ENCODE results near the gene TLE3.
"Not testable (repeated sequence)": the region's sequence is repeated elsewhere in the genome, so short reads cannot be mapped to it uniquely, and the experiment has no call there.

The TLE3 gene

DNA sequence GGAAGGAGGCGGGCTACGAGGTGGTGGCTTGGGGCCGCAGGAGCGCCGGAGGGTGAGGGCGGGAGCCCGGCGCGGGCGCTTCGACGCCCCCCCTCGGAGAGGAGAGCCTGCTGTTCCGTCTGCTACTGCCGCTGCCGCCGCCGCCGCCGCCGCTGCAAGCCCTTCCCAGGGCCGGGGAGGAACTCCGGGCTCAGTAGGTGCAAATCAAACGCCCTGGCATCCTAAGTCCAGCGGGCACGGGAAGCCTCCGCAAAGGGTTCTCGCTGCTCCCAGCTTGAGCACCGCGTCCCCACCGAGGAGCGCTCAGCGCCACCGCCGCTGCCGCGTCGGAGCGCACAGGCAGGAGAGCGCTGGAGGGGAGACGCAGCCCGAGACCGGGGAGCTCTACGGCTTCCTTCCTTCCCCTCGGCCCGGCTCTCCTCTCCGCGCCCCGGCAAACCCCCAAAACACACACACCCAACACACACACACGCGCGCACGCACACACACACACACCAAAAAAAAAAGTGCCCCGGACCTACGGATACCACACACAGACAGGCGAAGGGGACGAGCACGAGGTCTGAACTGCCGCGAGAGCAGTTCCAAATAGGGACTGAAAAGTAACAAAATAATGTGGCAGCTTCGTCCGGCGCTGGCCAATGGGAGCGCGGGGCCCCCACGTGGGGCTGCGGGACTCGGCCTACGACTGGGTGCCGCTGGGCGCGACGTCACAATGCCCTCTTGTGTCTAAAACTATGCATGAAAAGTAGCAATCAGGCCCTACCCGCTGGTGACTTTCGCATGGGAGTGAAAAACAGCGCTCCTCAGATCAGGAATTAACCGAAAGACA, at the start of gene TLE3:
TLE3 (minus strand) TSS at position 597 of the 832 bp plus-strand sequence. CDS start 1,119 bp downstream, outside the sequence.
- DNase-seq (ENCODE audit: low spot score) = peak; percentile 98

DNA sequence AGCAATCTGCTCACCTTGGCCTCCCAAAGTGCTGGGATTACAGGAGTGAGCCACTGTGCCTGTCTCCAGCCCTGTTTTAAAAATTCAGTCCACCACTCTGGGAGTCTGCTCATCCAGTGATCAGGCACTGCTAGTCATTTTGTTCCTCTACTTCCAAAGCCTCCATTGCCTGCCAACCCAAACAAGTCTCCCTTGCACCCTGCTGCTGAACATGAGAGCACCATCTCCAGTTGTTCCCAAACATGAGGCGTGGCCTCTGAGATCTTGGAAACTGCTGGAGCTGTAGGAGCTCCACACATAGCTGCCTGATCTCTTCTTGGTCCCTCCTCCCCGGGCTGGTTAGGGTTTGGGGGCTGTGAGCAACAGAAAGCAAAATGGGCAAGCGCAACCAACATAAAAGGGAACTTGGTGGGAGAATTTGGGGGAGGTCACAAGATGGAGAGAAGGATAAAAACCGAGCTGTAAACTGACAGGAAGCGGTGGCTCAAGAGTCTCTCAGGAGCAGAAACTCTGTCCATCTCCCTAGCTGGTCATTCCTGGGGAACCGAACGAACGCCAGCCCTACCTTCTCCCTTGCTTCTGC, 49.6 kb upstream of the TLE3 start:
- DNase-seq (ENCODE audit: low spot score) = no peak

DNA sequence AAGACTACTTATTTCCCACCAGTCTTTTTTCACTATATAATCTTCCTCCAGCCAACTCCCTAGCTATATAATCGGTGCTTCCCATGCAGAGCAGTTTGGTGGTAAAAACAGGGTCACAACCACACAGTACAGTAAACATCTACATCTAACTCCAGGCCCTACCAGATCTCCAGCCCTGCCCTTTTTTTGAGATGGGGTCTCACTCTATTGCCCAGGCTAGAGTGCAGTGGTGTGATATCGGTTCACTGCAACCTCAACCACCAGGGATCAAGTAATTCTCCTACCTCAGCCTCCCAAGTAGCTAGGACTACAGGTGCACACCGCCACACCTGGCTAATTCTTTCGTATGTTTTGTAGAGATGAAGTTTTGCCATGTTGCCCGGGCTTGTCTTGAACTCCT, 49.1 kb upstream of the TLE3 start:
- no peak for DNase-seq (ENCODE audit: low spot score)

DNA sequence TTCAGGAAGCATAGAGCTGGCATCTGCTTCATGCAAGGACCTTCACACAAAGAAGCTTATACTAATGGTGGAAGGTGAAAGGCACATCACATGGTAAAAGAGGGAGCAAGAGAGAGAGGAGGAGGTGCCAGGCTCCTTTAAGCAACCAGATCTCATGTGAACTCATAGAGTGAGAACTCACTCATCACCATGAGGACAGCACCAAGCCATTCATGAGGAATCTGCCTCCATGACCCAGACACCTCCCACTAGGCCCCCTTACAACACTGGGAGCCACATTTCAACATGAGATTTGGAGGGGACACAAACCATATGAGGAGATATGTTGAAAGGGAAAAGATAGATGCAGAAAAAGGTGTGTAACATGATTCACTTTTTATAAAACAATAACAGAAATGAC, 48.4 kb upstream of the TLE3 start:
- DNase-seq (ENCODE audit: low spot score) = no peak

DNA sequence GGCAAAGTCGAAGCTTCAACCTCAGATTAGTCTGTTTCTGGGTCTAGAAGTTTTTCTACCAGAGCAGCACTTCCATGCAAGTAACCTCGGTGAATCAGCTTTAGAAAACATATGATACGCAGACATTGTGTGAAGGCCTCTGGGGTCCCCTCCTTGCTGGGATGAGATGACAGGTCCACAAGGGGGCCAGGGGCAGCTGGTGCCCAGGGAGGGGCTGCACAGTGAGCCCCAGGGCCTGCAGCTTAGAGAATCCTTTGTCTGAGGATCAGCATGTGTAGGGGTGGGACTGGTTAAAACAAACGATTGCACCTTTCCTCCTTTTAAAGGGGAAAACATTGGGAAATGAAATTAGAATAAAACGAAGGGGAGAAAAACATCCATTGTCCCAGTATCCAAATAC, 47.5 kb upstream of the TLE3 start:
- no peak for DNase-seq (ENCODE audit: low spot score)

DNA sequence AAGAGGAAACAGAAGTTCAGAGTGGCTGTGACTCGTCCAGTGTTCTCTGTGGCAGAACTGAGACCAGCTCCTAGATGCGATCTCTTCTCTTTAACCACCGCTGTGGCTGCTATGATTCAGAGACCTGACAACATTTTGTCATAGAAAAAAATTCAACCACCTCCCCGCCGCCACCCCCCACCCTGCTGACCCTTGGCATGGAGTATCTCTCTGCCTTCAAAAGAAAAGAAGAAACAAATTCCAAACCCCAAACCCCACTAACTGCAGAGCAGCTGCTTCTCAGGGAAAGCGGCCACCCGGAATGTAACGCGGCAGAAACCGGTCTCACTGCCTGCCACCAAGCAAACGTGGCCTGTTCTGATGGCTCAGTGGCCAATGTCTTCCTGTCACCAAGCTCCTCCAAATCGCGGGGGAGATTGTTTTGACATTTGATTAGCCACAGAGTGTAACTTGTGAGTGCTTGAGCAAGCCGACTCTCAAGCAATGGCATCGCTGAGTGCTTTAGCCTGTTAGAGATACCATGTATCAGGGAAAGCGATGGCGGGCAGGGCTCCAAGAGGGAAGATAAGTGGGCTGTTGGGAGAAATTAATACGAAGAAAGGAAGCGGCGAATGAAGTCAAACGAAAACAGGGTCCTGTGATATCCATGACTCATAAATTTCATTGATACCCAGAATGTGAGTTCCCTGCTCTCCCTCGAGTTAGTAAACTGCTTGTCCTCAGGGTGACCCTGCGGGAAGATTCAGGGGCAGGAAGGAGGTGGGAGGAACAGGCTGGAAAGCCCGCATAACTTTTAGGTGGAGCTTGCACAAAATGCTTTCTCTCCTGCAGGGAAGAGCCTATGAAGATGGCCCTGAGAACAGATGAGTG, 44.8 kb upstream of the TLE3 start:
- DNase-seq (ENCODE audit: low spot score) = no peak

DNA sequence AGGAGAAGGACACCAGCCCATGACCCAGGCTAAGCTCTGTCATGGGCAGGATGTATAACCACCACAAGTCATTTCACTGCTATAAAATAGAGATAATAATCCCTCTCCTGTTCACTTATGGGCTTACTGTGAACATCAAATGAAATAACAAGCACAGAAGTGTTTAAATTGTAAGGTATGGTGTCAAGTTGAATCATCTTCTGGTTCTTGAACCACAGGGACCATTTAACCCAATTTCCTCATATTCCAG, 44.3 kb upstream of the TLE3 start:
- peak; percentile 32 for DNase-seq (ENCODE audit: low spot score)

DNA sequence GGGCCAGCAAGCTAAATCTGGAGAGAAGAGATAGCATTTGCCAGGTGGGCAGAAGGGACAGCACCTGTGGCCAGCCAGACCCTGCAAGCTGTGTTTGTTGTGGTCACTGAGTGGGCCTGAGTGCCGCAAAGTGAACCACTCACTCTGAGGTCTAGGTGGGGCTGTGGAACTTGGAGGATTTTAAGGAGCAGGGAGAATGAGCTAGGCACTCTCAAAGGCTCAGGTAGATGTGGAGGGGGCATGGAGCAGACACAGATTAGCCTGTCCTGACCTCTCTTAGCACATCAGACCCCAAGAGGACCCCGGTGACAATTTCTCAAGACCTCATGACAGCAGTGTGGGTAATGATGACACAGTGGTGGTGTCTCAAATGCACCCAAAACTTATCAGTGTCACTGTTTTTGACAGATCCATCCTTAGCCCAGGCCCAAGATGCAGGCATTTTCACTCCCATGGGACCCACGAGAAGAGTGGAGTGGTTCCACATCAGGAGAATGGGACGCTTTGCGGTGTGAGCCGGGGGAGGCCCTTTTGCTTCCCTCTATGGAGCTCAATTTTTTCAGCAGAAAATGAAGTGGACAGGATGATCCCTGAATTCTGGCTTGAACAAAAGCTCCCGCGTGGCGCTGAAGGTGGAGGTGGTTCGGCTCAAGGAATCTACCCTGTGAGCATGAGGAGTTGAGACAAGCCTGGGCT, 43.8 kb upstream of the TLE3 start:
- DNase-seq (ENCODE audit: low spot score) = no peak

DNA sequence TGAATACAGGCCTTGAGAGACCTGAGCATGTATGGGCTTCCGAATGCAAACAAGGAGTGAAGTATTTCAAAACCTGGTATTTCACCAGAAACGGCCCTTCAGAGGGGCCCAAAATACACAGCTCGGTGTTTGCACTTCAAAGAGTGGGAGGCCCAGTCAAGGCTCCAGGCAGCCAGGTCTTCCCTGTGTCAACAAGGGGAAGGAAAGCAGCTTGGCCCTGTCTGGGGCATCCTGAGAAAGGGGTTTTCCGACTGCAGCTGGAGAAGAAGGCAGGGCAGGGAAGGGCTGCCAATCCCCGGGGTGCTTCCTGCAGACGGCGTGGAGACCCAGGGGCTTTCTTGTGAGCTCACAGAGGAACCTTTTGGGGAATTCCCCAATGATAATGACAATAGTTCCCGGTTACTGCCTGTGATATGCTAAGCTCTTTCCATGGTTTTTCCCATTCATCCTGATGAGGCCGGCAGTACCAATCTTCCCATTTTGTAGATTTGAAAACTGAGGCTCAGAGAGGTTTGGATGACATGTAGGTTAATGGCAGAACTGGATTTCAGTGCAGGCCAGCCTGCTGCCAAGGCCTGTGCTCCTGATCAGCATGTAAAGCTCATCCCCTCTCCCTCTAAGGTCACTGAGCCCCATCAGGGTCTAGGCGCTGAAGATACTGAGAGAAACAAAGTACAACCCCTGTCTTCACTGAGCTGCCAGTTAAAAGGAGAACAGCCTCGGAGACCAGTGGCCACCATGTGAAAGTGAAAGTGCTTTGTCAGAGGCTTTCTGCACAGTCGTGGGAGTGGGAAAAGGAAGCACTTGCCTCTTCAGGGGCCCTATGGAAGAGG, 43.0 kb upstream of the TLE3 start:
- DNase-seq (ENCODE audit: low spot score) = peak; percentile 26

DNA sequence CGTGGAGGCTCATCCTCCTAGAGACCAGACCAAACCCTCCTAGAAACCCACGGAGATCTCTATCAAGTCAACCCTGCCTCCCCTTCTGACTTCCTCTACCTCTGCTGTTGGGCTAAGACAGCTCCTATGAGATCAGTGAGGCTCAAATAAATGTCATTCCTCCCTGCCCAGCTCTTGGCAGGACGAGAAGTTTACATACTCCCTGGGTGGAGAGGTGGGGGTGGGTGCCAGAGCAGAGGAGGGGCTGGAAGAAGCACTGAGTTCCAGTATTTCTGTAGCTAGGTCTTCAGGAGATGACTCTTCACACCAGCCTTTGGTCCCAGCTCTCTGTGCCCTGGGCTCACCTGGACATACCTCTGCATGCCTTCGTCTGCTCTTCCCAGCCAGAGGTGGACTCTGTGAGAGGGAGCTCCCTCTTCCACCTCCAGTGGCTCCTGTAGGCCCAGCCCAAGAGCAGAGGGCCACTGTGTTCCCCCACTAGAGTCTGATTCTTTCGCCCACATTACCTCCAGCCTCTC, 42.4 kb upstream of the TLE3 start:
- DNase-seq (ENCODE audit: low spot score) = no peak

DNA sequence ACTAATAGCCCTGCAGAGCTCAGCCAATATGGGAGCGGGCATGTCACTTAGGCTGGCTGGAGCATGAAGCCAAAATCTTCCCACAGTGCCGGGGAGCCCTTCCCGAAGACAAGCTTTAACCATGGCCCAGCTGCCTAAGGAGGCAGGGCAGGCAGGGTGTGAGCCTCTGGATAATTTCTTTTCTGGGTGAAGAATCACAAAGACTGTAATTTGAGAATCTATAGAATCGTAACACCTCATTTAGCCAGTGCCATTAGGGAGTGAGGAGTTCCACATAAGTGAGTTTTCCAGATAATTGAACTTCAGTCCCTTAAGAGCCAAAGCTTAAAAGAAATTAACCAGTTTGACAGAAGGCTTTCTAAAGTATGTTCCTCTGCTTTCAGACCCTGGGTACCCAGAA, 40.2 kb upstream of the TLE3 start:
- no peak for DNase-seq (ENCODE audit: low spot score)

DNA sequence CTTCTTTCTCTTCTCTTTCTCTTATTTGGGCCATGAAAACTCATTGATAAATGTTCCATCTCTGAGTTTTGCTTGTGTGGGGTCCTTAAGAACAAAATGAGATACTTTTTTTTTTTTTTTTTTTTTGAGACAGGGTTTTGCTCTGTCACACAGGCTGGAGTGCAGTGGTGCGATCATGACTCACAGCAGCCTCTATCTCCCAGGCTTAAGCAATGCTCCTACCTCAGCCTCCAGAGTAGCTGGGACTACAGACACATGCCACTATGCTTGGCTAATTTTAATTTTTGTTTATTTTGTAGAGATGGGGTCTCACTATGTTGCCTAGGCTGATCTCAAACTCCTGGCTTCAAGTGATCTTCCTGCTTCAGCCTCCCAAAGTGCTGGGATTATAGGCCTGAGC, 39.3 kb upstream of the TLE3 start:
- DNase-seq (ENCODE audit: low spot score) = not testable (repeated sequence)

DNA sequence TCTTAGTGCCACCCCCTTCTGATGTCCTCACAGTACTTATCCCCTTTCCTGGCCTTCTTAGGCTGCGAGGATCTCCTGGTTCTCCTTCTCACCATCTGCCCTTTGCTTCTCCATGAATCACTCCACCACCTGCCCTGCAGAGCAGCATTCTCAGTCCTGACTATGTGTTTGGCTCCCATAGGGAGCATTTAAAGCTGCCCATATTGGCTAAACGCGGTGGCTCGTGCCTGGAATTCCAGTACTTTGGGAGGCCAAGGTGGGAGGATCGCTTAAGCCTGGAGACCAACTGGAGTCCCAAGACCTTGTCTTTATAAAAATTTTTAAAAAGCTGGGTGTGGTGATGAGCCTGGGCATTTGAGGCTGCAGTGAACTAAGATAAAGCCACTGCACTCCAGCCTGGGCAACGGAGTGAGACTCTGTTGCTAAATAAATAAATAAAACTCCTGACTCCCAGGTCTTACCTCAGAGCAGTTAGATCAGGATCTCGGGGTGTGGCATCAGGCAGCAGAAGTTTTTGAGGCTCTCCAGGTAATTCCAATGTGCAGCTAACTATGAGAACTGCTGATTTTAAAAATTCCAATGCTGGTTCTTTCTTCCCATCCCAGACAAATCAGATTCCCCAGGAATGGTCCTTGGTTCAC, 36.2 kb upstream of the TLE3 start:
- no peak for DNase-seq (ENCODE audit: low spot score)

DNA sequence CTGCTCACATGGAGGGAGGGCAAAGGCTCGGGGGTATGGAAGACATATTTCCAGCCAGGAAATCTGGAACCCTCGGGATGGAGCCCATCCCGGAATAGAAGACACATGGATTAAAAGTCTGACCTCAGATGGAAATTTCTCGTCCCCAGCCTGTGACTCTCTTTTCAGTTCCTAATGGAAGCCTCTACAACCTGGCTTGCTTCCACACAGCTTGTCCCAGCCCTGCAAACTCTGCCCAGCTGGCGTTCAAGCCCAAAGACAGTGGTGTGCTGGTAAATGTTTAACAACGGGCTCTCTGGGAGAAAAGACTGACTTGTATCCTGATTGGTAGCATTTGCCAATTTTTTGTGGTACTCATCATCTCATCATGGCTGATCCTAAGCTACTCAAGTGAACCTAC, 35.6 kb upstream of the TLE3 start:
- DNase-seq (ENCODE audit: low spot score) = no peak

DNA sequence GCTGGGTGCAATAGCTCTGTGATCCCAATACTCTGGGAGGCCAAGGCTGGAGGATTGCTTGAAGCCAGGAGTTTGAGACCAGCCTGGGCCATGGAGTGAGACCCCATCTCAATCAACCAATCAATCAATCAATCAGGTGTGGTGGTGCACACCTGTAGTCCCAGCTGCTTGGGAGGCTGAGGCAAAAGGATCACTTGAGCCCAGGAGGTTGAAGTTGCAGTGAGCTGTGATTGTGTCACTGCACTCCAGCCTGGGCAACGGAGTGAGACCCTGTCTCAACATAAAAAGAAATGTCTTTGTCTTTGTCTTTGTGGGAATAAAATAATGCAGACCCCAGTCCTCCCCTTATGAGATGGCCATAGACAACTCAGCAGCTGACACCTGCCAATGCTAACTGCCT, 34.9 kb upstream of the TLE3 start:
- no peak for DNase-seq (ENCODE audit: low spot score)

DNA sequence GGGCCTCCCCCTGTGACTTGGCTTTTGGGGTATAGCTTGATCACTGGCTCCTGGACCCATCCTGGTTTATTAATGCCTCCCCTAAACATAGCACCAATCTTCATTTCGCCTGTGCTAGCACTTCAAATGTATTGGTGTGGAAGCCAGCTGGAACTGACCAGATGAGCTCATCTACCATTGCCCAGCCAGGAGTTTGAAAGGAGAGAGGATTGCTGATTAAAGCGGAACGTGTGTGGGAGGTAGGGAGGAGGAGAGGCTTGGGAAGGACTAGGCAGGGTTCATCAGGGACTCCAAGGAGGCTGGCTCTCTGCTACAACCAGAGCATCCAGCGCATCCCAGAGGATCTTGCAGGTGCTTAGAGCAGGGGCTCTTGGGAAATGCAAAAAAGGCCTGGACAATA, 34.4 kb upstream of the TLE3 start:
- DNase-seq (ENCODE audit: low spot score) = no peak

DNA sequence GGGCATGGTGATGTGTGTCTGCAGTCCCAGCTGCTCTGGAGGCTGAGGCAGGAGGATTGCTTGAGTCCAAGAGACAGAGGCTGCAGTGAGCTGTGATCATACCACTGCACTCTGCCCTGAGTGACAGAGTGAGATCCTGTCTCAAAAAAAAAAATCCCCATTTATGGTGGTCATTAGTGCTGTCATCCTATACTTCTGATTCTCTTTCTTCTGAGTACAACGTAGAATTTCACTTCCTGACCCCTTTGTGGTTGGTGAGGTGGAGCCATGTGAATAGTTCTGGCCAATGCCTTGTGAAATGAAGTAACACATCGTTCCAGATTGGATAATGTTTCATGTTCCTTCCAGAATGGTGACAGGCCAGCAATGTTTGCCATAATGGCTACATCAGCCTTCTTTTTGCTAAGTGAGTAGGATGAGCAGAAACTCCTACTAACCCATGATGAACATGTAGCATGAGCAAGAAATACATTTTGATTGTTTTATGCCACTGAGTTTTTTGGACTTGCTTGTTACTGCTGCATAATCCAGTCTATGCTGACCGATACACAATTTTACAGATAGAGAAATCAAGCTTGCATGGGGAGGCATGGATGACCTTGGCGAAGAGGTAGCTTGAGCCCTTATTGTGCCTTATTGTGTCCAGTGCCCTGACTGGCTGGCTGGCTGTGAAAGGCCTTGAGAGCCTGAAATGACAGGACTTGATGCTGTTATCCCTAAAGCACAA, 30.9 kb upstream of the TLE3 start:
- DNase-seq (ENCODE audit: low spot score) = no peak

DNA sequence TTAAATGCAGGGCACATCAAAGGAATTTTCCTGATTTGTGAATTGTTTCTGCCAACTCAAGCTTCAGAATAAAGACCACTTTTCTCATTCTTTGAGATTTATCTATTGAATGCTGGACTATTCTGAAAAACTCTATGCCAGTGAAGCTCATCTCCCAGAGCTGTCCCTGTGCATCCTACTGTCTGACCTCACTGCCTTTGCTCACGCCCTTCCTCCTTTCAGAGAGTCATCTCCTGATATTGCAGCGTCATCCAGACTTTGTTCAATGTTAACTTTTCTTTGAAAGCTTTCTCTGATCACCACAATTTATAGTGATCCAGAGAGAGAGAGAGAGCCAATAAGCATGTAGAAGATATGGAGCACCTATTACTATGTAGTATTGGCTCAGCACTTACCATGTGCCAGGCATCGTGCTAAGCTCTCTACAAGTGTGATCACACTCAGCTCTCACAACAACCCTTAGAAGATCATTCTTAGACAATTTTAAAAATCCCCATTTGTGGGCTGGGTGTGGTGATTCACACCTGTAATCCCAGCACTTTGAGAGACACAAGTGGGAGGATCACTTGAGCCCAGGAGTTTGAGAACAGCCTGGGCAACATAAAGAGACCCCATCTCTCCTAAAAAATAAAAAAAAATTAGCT, 30.2 kb upstream of the TLE3 start:
- no peak for DNase-seq (ENCODE audit: low spot score)

DNA sequence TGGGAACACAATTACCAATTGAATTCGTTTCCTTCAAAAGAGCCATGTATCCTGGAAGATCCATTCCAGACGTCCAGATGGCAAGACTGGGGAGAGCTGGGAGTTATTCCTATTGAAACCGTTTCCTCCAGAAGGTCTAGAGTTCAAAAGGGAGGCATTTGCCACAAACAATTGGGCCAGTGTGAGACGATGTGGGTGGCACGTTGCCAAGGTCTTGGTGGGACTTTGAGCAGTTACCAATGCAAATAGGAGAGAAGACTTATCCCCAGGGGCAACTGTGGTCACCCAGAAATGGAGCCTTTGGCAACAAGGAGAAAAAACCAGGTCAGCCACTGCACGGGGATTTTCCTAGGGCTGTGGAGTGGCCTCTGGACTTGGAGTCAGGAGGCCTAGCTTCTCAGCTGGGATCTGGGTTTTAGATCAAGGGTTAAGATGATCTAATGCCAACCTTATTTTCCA, 29.6 kb upstream of the TLE3 start:
- DNase-seq (ENCODE audit: low spot score) = no peak

DNA sequence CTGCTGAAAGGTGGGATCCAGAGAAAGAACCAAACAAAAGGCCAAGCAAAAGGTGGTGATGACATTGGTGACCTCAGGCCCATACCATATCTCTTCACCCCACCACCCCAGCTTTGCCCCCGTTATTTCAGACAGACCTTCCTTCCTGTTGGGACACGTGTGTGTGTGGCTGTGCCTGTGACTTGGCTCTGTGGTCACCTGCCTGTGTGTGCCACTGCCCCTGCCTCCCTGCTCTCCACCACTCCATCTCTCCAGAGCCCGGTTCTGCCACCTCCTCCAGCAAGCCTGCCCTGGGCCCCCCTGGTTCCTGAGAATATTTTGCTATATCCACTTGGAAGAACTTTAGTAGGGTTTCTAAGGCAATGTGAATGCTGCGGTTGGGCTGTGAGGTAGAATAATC, 28.6 kb upstream of the TLE3 start:
- no peak for DNase-seq (ENCODE audit: low spot score)

All from CD4-positive, alpha-beta T cell treated with Interleukin-2 at 100 ng/mL for 4 hours (primary cell).